ENCODE results near the gene SRXN1. TPM values are rescaled to one million over a fixed set of nuclear protein-coding genes. Genes with fewer than 3 reads are reported as not detected.

The SRXN1 gene
- total and polyA plus RNA-seq, 2 donors (not counting 3 experiments of a cell fraction or from before 2014, with no cell fraction given), result 19.3 to 24.9 TPM

GRCh38 chr20:644692-645317 is 8.2 kb downstream of the SRXN1 start:
- peaks cover 3 to 15% of the 10 kb centered on the region in 2 experiments for H3K36me3 ChIP-seq (ENCODE audit: control insufficient read depth in 2 of 2, extremely low read depth in 1 of 2, insufficient read depth in 2 of 2, low read length in 2 of 2)
- FAIRE-seq (no peak), DNase-seq (ENCODE audit: low read depth, low spot score) (no peak)
- H2AFZ ChIP-seq (ENCODE audit: low read depth, low read length), result no peak overlapping the region
- no peaks in the 10 kb centered on the region for H3K27me3 ChIP-seq (ENCODE audit: control insufficient read depth in 2 of 2, insufficient read depth in 2 of 2, low read length in 2 of 2)
- POLR2A ChIA-PET, result interaction anchor here (0.7 kb wide), 1 partner anchor 23 kb away, joined by 13 read pairs; no protein-coding TSS in a partner anchor
- intact Hi-C loops (cut with micrococcal nuclease) (loop anchor here (1.0 kb wide), 3 partner anchors 83 to 291 kb away; no protein-coding TSS in a partner anchor), dilution Hi-C loops (cut with MboI; ENCODE audit: extremely low pct_ligation_motif_present, low sequenced_read_pairs) (no loop called here)
- H3K79me2 ChIP-seq (ENCODE audit: control insufficient read depth, insufficient read depth, low read length), result peaks cover 2% of the 10 kb centered on the region
- TF ChIP-seq CTCF (IDR thresholded peaks at IDR 0.05; ENCODE audit: extremely low read depth in 1 of 2, insufficient read depth in 1 of 2, low read depth in 1 of 2, low read length in 2 of 2) (no peak), FOS (IDR thresholded peaks at IDR 0.05; ENCODE audit: borderline replicate concordance, insufficient read depth, low read length) (no peak), JUN (IDR thresholded peaks at IDR 0.05; ENCODE audit: borderline replicate concordance, insufficient read depth, insufficient read length, low read depth) (no peak), MYC (IDR thresholded peaks at IDR 0.05; ENCODE audit: low read depth, low read length) (no peak), POLR2A (IDR thresholded peaks at IDR 0.05; ENCODE audit: low read depth, low read length) (no peak), EZH2 (IDR thresholded peaks at IDR 0.05; ENCODE audit: borderline replicate concordance, low read depth, low read length, severe bottlenecking) (no peak), MAX (IDR thresholded peaks at IDR 0.05; ENCODE audit: insufficient read depth, insufficient read length) (no peak), GATA2 (IDR thresholded peaks at IDR 0.05; ENCODE audit: insufficient read depth, insufficient read length, low read depth, low read length) (no peak), POLR2AphosphoS5 (IDR thresholded peaks at IDR 0.05; ENCODE audit: insufficient read depth, low read depth, low read length) (no peak)
- H3K9me1 ChIP-seq (replicated peaks; ENCODE audit: control insufficient read depth, extremely low read depth, insufficient read depth, low read length), result no peaks in the 10 kb centered on the region
- no TSS peak for BruUV-seq (replicated peaks)
- no peak overlapping the region for H3K27ac ChIP-seq (ENCODE audit: insufficient read depth, low read depth, low read length)
- no peaks in the 10 kb centered on the region for H3K4me1 ChIP-seq (ENCODE audit: control insufficient read depth, extremely low read depth, insufficient read depth, low read length)
- H3K9ac ChIP-seq (replicated peaks; ENCODE audit: extremely low read depth, insufficient read depth, low read length), result no peak overlapping the region
- H3K4me3 ChIP-seq (replicated peaks in 1 of 3; ENCODE audit: insufficient read depth in 1 of 3, low read depth in 1 of 3, low read length in 3 of 3), result no peak overlapping the region
- CTCF ChIA-PET, result interaction anchor here (0.6 to 6.3 kb wide), 59 partner anchors 7 to 315 kb away, joined by 3 to 298 read pairs (median 6); partner anchors contain the start of genes CSNK2A1, SCRT2 and TRIB3
- no peak overlapping the region for H3K4me2 ChIP-seq (ENCODE audit: insufficient read depth, low read length)
- no peaks in the 10 kb centered on the region for H3K9me3 ChIP-seq (replicated peaks; ENCODE audit: control insufficient read depth, insufficient read depth, low read length)
- H4K20me1 ChIP-seq (replicated peaks; ENCODE audit: control insufficient read depth, extremely low read depth, insufficient read depth, low read length), result no peaks in the 10 kb centered on the region
